ENCODE measurements around the gene FCSK. TPM values are rescaled to one million over a fixed set of nuclear protein-coding genes. Genes with fewer than 3 reads are reported as not detected.
A peak's percentile ranks its signal among the peaks of the same experiment; 100 is the strongest.

FCSK gene
- total and polyA plus RNA-seq, 2 of the 8 experiments (the other 6 are each of a cell fraction or from before 2014, with no cell fraction given) = 4.6 to 5.1 TPM

DNA sequence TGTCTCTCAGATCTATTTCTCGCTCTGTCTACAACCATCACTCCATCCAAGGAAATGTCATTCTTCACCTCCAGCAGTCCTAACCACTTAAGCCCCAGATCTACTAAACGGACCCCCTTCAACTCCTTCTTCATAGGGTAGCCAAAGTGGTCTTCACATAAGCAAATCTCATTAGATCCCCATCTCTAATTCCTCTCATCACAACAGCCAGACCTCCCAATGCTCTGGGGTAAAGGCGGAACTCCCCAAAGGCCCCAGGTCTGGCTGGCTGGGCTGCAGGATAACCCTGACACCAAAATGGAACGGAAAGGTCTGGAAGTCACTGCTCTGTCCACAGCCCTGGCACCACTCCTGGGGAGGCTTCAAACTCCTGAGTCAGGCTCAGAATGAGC, 26.6 kb upstream of the FCSK start:
- H2BK12ac ChIP-seq (ENCODE audit: low read depth, low read length) = peak overlapping the region; percentile 96
- peak overlapping the region; percentile 35 for H2BK120ac ChIP-seq (replicated peaks; ENCODE audit: low read depth, low read length)
- 79 to 100% methylated on average over 1 to 4 of the region's 4 CpGs for WGBS, 2 experiments (ENCODE audit: extremely low coverage in 1 of 2, insufficient coverage in 1 of 2, insufficient read length in 1 of 2, insufficient replicate concordance in 2 of 2, low coverage in 1 of 2, low lambda C conversion rate in 2 of 2, missing lambda C conversion rate in 1 of 2)
- DNase-seq (ENCODE audit: low read depth in 1 of 2, low spot score in 2 of 2) (no peak), FAIRE-seq (no peak)
- no peak overlapping the region for H4K8ac ChIP-seq (ENCODE audit: extremely low read depth, insufficient read depth, low read length)
- TF ChIP-seq SUZ12 (IDR thresholded peaks at IDR 0.05; ENCODE audit: low read length) (no peak), MAFK (IDR thresholded peaks at IDR 0.05; ENCODE audit: low read depth, low read length) (peak; percentile 32; the same call in 1 of the 2 replicates)
- peak overlapping the region; percentile 79 for H4K91ac ChIP-seq (replicated peaks; ENCODE audit: insufficient read length, low read length)
- H3K14ac ChIP-seq (ENCODE audit: insufficient read length) = no peak overlapping the region
- peak overlapping the region; percentile 55 for H3K4ac ChIP-seq (replicated peaks; ENCODE audit: insufficient read length, low read depth, low read length)
- POLR2A ChIA-PET (ENCODE audit: partially characterized antibody) = interaction anchor here (0.8 to 3.7 kb wide), 6 partner anchors 8 to 48 kb away, joined by 3 to 17 read pairs (median 4); partner anchors contain the start of gene ST3GAL2
- H3K27ac ChIP-seq (ENCODE audit: low read depth, low read length) = peak overlapping the region; percentile 70; the same call in 1 of the 2 replicates
- no peak overlapping the region for H2AFZ ChIP-seq (ENCODE audit: low read length)
- peak overlapping the region; percentile 97 for H2BK5ac ChIP-seq (ENCODE audit: low read depth, low read length)
- peak overlapping the region in 2 of 4 experiments; percentile 8 to 27; a peak in 3 of 8 replicates for H3K4me3 ChIP-seq (ENCODE audit: extremely low read depth in 1 of 4, insufficient read depth in 2 of 4, low read depth in 3 of 4, low read length in 4 of 4)
- peak overlapping the region; percentile 58 to 63 for H3K4me2 ChIP-seq (ENCODE audit: insufficient read depth in 1 of 2, low read depth in 2 of 2, low read length in 2 of 2)
- no peak overlapping the region for H3K23ac ChIP-seq (ENCODE audit: insufficient read length)
- peak overlapping the region; percentile 99; the same call in 1 of the 2 replicates for H2AK5ac ChIP-seq (ENCODE audit: low read depth, low read length)
- no peaks in the 10 kb centered on the region for H3K36me3 ChIP-seq (ENCODE audit: control insufficient read depth in 2 of 4, insufficient read depth in 4 of 4, low read length in 3 of 4)
- H3K9ac ChIP-seq (replicated peaks in 1 of 4; ENCODE audit: extremely low read depth in 1 of 4, low read depth in 3 of 4, low read length in 3 of 4) = peak overlapping the region in 2 of 4 experiments; percentile 44 to 60; a peak in 3 of 7 replicates
- H3K18ac ChIP-seq (ENCODE audit: extremely low read depth, low read length) = peak overlapping the region; percentile 76
- H3K56ac ChIP-seq (replicated peaks; ENCODE audit: insufficient read length, low read depth, low read length) = no peak overlapping the region
- H3K27me3 ChIP-seq (replicated peaks in 1 of 4; ENCODE audit: control insufficient read depth in 3 of 4, extremely low read depth in 1 of 4, insufficient read depth in 3 of 4, low read length in 3 of 4) = no peaks in the 10 kb centered on the region
- peaks cover 24 to 36% (median 31%) of the 10 kb centered on the region in 4 experiments for H3K4me1 ChIP-seq (replicated peaks in 1 of 4; ENCODE audit: control insufficient read depth in 3 of 4, insufficient read depth in 4 of 4, low read length in 3 of 4)
- CTCF ChIA-PET (ENCODE audit: partially characterized antibody) = interaction anchor here (0.6 to 1.6 kb wide), 3 partner anchors 8 to 19 kb away, joined by 3 to 4 read pairs (median 3); no protein-coding TSS in a partner anchor
- peak overlapping the region; percentile 51; the same call in 1 of the 2 replicates for H2BK20ac ChIP-seq (ENCODE audit: low read length)
- H4K20me1 ChIP-seq (replicated peaks in 1 of 2; ENCODE audit: control insufficient read depth in 1 of 2, insufficient read depth in 2 of 2, low read length in 2 of 2) = peaks cover 0 to 2% of the 10 kb centered on the region in 2 experiments
- peaks cover 0 to 53% of the 10 kb centered on the region in 2 experiments; a peak in 2 of 4 replicates for H3K79me2 ChIP-seq (ENCODE audit: control insufficient read depth in 1 of 2, insufficient read depth in 2 of 2, low read length in 2 of 2)
- 0 out of 2 replicates have a peak overlapping the region, but pooled peaks have one; percentile 4 for H2BK15ac ChIP-seq (ENCODE audit: low read length)
- no peaks in the 10 kb centered on the region; the same call in none of the 2 replicates for H3K79me1 ChIP-seq (ENCODE audit: low read depth, low read length)
- H3K9me3 ChIP-seq (ENCODE audit: insufficient read depth in 2 of 2, low read depth in 1 of 2, low read length in 1 of 2) = no peaks in the 10 kb centered on the region
- H4K5ac ChIP-seq (ENCODE audit: insufficient read length, low read depth, low read length) = peak overlapping the region; percentile 28
- no peaks in the 10 kb centered on the region for H3K23me2 ChIP-seq (ENCODE audit: low read depth, low read length)
